Activated CD8-positive, alpha-beta memory T cell treated with anti-CD3 and anti-CD28 coated beads, Interleukin-2, amount 50 U/mL, for 24 hours (primary cell): ENCODE data around the gene ACSL5.
"Not testable (repeated sequence)": the region's sequence is repeated elsewhere in the genome, so short reads cannot be mapped to it uniquely, and the experiment has no call there.

Experiments
- DNase-seq: peaks from one replicate; pipeline ENCODE4 v3.0.0-alpha.2; 2020; ENCODE audit errors: extremely low read depth

ACSL5 gene

GRCh38 chr10:112351146-112351545 lies 22.8 kb upstream of the ACSL5 start:
- no peak for DNase-seq

GRCh38 chr10:112352044-112352443 lies 21.9 kb upstream of the ACSL5 start:
- no peak for DNase-seq

DNA sequence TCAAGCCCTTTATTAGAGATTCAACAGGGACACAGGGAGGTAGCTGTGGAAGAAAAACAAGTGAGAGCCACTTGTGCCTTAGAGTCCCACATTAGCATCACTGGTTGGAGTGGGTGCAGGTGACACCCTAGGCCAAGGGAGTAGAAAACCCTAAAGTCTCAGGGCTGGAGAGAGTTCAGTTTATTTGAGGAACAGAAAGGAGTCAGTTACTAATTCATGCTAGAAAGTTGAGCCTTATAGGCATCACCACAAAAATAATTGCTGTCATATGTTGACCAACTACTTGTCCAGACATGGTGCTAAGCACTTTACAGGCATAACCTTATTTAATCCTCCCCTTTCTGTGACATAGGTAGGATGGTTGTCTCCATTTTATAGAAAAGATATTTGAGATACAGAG lies 20.9 kb upstream of the ACSL5 start:
- no peak for DNase-seq

DNA sequence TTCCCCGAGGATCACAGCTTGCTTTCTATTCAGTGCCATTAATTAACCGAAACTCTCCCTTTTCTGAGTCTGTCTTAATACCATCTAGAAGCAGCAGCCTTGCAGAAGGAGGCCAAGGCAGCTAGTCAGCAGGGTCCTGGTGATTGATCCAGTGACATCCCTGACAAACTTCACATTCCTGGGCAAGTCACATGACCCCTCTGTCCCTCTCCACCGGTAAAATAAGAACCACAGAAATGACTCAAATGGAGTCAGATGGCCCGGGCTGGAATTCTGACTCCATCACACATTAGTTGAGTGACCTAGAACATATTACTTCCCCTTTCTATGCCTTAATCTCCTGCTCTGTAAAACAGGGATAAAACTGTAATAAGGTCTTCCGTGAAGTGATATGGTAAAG lies 17.2 kb upstream of the ACSL5 start:
- DNase-seq = no peak

DNA sequence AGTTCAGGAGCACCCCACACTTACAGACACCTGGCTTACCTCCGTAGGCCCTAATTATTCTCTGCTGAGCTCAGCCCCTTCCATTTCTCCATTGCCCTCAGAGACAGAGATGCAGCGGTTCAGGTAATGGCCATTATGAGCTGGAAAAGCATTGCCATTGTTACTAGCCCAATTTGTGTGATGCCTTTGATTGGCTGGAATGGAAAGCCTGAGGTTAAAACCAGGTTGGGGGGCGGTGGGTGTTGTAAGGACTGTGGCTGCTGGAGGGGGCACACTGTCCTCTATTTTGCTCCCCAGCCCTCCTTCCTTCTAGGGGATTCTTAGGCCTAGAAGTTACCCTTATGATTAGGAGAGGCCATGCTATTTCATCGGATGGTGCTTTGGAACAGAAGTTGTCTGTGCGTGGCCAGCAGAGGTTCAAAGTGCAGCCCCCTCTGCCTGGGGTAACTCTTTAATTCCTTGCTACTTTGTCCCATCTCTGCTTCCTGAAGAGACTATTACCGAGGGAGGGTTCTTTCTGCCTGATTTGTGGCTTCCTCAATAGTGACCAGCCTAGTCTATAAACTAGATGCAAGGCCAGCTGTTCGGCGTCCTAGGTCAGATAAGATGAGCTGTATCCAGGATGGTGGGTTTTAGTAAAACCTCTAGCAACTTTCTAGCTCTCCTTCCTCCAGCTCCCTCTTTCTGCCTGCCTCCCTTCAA lies 14.2 kb upstream of the ACSL5 start:
- no peak for DNase-seq

DNA sequence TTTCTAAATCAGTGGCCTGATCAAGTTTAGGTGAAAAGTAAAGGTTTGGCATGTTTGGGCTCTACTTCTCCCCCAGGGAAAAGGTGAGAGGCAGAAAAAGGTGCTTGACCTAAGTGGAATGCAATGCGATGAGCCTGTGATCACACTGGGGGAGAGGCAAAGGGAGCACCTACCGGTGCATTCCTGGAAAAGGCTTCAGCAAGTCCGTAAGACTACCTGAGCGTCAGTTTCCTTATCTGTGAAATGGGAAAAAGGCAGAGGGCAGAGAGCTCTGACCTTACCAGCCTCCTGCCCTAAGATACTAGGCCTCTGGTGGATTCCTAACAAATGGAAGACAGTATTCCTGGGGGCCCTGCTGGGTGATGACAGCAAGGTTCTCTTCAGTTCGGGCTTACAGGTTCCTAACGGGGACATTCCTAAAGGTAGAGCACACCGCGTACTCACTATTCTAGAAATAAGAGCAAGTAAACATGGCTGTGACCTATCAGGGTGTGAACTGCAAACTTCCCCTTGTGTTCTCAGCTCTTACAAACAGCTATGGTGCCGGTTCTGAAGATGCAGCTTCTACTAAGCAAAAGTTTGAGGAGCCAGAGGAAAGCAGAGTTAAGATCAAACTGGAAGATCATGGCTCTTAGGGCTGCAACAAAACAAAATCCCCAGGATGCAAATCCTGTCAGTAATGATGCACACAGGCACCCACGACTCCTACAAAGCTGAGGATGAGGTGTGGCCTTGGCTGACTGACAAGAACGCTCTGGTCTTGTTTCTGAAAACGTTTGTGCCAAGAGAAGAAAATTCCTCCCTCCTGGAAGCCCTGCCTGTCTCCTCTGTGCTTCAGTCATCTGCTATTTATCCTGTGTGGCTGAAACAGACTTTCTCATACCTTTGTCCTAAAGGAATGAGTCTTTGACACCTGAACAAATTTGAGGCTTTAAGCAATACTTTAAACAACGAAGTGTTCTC lies 13.3 kb upstream of the ACSL5 start:
- DNase-seq = no peak

GRCh38 chr10:112361951-112362751 lies 11.8 kb upstream of the ACSL5 start:
- no peak for DNase-seq

DNA sequence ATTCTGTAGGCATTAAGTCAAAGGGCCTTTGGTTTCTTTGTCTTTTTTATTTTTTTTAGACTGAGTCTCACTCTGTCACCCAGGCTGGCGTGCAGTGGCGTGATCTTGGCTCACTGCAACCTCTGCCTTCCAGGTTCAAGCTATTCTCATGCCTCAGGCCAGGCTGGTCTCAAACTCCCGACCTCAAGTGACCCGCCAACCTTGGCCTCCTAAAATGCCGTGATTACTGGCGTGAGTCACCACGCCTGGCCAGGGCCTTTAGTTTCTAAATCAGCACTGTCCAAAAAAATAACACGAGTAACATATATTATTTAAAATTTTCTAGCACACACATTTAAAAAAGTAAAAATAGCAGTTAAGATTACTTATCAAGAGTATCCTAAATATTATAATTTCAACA lies 11.1 kb upstream of the ACSL5 start:
- no peak for DNase-seq

GRCh38 chr10:112363696-112364688 lies 9.9 kb upstream of the ACSL5 start:
- DNase-seq = no peak

GRCh38 chr10:112365014-112365432 lies 8.9 kb upstream of the ACSL5 start:
- DNase-seq = no peak

GRCh38 chr10:112365451-112365850 lies 8.5 kb upstream of the ACSL5 start:
- DNase-seq = no peak

GRCh38 chr10:112366992-112367391 lies 6.9 kb upstream of the ACSL5 start:
- DNase-seq = no peak

GRCh38 chr10:112367516-112367915 lies 6.4 kb upstream of the ACSL5 start:
- DNase-seq = no peak

DNA sequence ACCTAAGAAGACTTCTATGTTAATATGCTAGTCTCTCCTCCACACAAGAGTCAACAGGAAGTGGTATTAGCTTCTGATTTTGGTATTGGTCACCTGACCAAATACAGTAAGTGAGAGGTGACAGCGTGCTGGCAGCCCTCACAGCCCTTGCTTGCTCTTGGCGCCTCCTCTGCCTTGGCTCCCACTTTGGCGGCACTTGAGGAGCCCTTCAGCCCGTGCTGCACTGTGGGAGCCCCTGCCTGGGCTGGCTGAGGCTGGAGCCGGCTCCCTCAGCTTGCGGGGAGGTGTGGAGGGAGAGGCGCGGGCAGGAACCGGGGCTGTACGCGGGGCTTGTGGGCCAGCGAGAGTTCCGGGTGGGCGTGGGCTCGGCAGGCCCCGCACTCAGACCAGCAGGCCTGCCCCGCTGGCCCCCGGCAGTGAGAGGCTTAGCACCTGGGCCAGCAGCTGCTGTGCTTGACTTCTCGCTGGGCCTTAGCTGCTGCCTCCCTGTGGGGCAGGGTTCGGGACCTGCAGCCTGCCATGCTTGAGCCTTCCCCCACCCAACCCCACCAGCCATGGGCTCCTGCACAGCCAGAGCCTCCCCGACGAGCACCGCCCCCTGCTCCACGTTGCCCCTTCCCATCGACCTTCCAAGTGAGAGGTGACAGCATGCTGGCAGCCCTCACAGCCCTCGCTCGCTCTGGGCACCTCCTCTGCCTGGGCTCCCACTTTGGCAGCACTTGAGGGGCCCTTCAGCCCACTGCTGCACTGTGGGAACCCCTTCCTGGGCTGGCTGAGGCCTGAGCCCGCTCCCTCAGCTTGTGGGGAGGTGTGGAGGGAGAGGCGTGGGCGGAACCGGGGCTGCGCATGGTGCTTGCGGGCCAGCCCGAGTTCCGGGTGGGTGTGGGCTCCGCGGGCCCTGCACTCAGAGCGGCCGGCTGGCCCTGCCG lies 4.2 kb upstream of the ACSL5 start:
- DNase-seq = no peak

DNA sequence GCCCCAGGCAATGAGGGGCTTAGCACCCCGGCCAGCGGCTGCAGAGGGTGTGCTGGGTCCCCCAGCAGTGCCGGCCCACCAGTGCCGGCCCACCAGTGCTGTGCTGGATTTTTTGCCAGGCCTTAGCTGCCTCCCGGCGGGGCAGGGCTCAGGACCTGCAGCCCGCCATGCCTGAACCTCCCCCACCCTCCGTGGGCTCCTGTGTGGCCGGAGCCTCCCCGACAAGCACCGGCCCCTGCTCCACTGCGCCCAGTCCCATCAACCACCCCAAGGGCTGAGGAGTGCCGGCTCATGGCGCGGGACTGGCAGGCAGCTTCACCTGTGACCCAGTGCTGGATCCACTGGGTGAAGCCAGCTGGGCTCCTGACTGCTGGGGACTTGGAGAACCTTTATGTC lies 3.5 kb upstream of the ACSL5 start:
- DNase-seq = no peak

DNA sequence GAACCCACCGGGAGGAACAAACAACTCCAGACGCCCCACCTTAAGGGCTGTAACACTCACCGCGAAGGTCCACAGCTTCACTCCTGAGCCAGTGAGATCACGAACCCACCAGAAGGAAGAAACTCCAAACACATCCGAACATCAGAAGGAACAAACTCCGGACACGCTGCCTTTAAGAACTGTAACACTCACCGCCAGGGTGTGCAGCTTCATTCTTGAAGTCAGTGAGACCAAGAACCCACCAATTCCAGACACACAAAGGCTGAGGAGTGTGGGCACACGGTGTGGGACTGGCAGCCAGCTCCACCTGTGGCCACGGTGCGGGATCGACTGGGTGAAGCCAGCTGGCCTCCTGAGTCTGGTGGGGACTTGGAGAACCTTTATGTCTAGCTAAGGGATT lies 2.6 kb upstream of the ACSL5 start:
- not testable (repeated sequence) for DNase-seq

- DNase-seq = not testable (repeated sequence)
Measured at GRCh38 chr10:112372182-112372810, 1.6 kb upstream of the ACSL5 start.

- DNase-seq = no peak
Measured at GRCh38 chr10:112374724-112375541, 1.0 kb downstream of the ACSL5 start.
